ENCODE measurements around the gene UMODL1.

GRCh38 chr21:42109873-42110525 is 38.9 kb downstream of the UMODL1 start:
- TF ChIP-seq CTCF (IDR thresholded peaks at IDR 0.05) (no peak), EZH2 (IDR thresholded peaks at IDR 0.05) (no peak), EZH2phosphoT487 (IDR thresholded peaks at IDR 0.05) (no peak)
